Activated T-cell treated with anti-CD3 and anti-CD28 coated beads, Interleukin-2, amount 50 U/mL, for 48 hours (primary cell): ENCODE measurements around the gene RCBTB2.
A peak's percentile ranks its signal among the peaks of the same experiment; 100 is the strongest.
"Not testable (repeated sequence)": the region's sequence is repeated elsewhere in the genome, so short reads cannot be mapped to it uniquely, and the experiment has no call there.

Source experiments
- DNase-seq, 2 experiments: peaks; one replicate each; pipeline ENCODE4 v3.0.0-alpha.2; 2020

Gene RCBTB2

GRCh38 chr13:48492470-48493065 lies 40.3 kb downstream of the RCBTB2 start:
- DNase-seq, result peak; percentile 67 to 73

GRCh38 chr13:48492096-48492440 lies 40.8 kb downstream of the RCBTB2 start:
- no peak for DNase-seq

GRCh38 chr13:48491423-48492095 lies 41.3 kb downstream of the RCBTB2 start:
- DNase-seq, result no peak

GRCh38 chr13:48490241-48490640 lies 42.6 kb downstream of the RCBTB2 start:
- DNase-seq, result no peak

- no peak for DNase-seq
Measured at GRCh38 chr13:48489666-48490065, 43.2 kb downstream of the RCBTB2 start.

GRCh38 chr13:48488995-48489394 lies 43.9 kb downstream of the RCBTB2 start:
- DNase-seq, result no peak

GRCh38 chr13:48487968-48488367 lies 44.9 kb downstream of the RCBTB2 start:
- DNase-seq, result no peak

GRCh38 chr13:48486836-48487235 lies 46.0 kb downstream of the RCBTB2 start:
- DNase-seq, result no peak

GRCh38 chr13:48486362-48486761 lies 46.5 kb downstream of the RCBTB2 start:
- DNase-seq, result no peak

- no peak for DNase-seq
Measured at GRCh38 chr13:48485432-48485831, 47.4 kb downstream of the RCBTB2 start.

GRCh38 chr13:48483575-48483974 lies 49.3 kb downstream of the RCBTB2 start:
- no peak for DNase-seq

GRCh38 chr13:48478391-48478790 lies 54.5 kb downstream of the RCBTB2 start:
- no peak for DNase-seq

GRCh38 chr13:48477191-48477855 lies 55.6 kb downstream of the RCBTB2 start:
- DNase-seq, result no peak

- DNase-seq, result no peak
Measured at GRCh38 chr13:48476686-48477085, 56.2 kb downstream of the RCBTB2 start.

GRCh38 chr13:48476215-48476614 lies 56.7 kb downstream of the RCBTB2 start:
- no peak for DNase-seq

GRCh38 chr13:48475230-48475629 lies 57.6 kb downstream of the RCBTB2 start:
- no peak for DNase-seq

GRCh38 chr13:48457578-48458242 lies 75.2 kb downstream of the RCBTB2 start:
- DNase-seq, result no peak

GRCh38 chr13:48456546-48456945 lies 76.3 kb downstream of the RCBTB2 start:
- no peak for DNase-seq

GRCh38 chr13:48451196-48451595 lies 81.7 kb downstream of the RCBTB2 start:
- DNase-seq, result not testable (repeated sequence)

GRCh38 chr13:48449656-48450055 lies 83.2 kb downstream of the RCBTB2 start:
- DNase-seq, result no peak

- DNase-seq, result no peak
Measured at GRCh38 chr13:48448959-48449614, 83.8 kb downstream of the RCBTB2 start.

- no peak for DNase-seq
Measured at GRCh38 chr13:48448285-48448958, 84.5 kb downstream of the RCBTB2 start.

GRCh38 chr13:48446464-48446863 lies 86.4 kb downstream of the RCBTB2 start:
- DNase-seq, result no peak
